Measurements from ENCODE around the gene SH3GL2. TPM values are rescaled to one million over a fixed set of nuclear protein-coding genes. Genes with fewer than 3 reads are reported as not detected.

The SH3GL2 gene
- total RNA-seq, 3 donors from 2014 or later (not counting 1 experiment from before 2014, with no cell fraction given) = not detected

DNA sequence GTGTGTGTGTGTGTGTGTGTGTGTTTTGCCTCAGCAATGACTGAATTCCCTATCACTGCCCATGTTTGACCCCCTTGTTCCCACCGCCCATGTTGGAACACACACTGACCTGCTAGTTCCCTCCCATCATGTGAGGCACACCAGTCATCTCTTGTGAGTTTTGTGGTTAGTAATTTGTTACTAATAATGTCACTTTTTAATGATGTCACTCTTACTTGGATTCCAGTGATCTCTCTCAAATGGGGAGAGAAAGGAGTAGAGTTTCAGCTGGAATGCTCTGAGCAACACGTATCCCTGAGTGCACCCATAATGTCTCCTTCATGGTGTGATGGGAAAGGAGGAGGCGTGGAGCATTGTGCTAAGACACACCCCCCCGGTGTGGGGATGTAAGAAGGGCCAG is 172.6 kb downstream of the SH3GL2 start:
- 88% methylated on average over 3 of the region's 4 CpGs for WGBS (ENCODE audit: insufficient coverage)
- Mint-ChIP-seq H3K4me1 (no peaks in the 10 kb centered on the region), H3K9me3 (peaks cover 11 to 13% of the 10 kb centered on the region in 2 donors), H3K27me3 (ENCODE audit: low read depth in 2 of 2) (no peaks in the 10 kb centered on the region), H3K27ac (no peak overlapping the region), H3K36me3 (no peaks in the 10 kb centered on the region), H3K4me3 (no peak overlapping the region)
- intact Hi-C loops (cut with micrococcal nuclease) = no loop called here
- no peaks in the 10 kb centered on the region for H3K27me3 ChIP-seq (ENCODE audit: control insufficient read depth, insufficient read depth, low read length)
- DNase-seq (no peak), ATAC-seq (no peak)
- H3K4me3 ChIP-seq (ENCODE audit: low read length) = no peak overlapping the region
- TF ChIP-seq, protein P1, sequence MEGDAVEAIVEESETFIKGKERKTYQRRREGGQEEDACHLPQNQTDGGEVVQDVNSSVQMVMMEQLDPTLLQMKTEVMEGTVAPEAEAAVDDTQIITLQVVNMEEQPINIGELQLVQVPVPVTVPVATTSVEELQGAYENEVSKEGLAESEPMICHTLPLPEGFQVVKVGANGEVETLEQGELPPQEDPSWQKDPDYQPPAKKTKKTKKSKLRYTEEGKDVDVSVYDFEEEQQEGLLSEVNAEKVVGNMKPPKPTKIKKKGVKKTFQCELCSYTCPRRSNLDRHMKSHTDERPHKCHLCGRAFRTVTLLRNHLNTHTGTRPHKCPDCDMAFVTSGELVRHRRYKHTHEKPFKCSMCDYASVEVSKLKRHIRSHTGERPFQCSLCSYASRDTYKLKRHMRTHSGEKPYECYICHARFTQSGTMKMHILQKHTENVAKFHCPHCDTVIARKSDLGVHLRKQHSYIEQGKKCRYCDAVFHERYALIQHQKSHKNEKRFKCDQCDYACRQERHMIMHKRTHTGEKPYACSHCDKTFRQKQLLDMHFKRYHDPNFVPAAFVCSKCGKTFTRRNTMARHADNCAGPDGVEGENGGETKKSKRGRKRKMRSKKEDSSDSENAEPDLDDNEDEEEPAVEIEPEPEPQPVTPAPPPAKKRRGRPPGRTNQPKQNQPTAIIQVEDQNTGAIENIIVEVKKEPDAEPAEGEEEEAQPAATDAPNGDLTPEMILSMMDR (IDR thresholded peaks at IDR 0.05) = no peak
- H3K4me1 ChIP-seq (ENCODE audit: control insufficient read depth, insufficient read depth, low read length) = no peaks in the 10 kb centered on the region
- no peak overlapping the region for H3K27ac ChIP-seq (ENCODE audit: low read length)
- H3K36me3 ChIP-seq (ENCODE audit: control insufficient read depth, insufficient read depth, low read length) = no peaks in the 10 kb centered on the region
- no peaks in the 10 kb centered on the region for H3K9me3 ChIP-seq (ENCODE audit: control insufficient read depth, insufficient read depth, low read length)

GRCh38 chr9:17752021-17752420 is 173.2 kb downstream of the SH3GL2 start:
- H3K4me3 ChIP-seq (ENCODE audit: low read length) = no peak overlapping the region
- no peaks in the 10 kb centered on the region for H3K27me3 Mint-ChIP-seq (ENCODE audit: low read depth in 2 of 2)
- H3K9me3 ChIP-seq (ENCODE audit: control insufficient read depth, insufficient read depth, low read length) = no peaks in the 10 kb centered on the region
- 69% methylated on average over 3 of the region's 3 CpGs for WGBS (ENCODE audit: insufficient coverage)
- TF ChIP-seq, protein P1 (IDR thresholded peaks at IDR 0.05) = no peak
- intact Hi-C loops (cut with micrococcal nuclease) = no loop called here
- no peaks in the 10 kb centered on the region for H3K4me1 Mint-ChIP-seq
- peaks cover 9 to 11% of the 10 kb centered on the region in 2 donors for H3K9me3 Mint-ChIP-seq
- no peaks in the 10 kb centered on the region for H3K27me3 ChIP-seq (ENCODE audit: control insufficient read depth, insufficient read depth, low read length)
- H3K36me3 ChIP-seq (ENCODE audit: control insufficient read depth, insufficient read depth, low read length) = no peaks in the 10 kb centered on the region
- H3K27ac Mint-ChIP-seq = no peak overlapping the region
- no peaks in the 10 kb centered on the region for H3K4me1 ChIP-seq (ENCODE audit: control insufficient read depth, insufficient read depth, low read length)
- DNase-seq = no peak
- no peak overlapping the region for H3K4me3 Mint-ChIP-seq
- no peak for ATAC-seq
- no peaks in the 10 kb centered on the region for H3K36me3 Mint-ChIP-seq
- H3K27ac ChIP-seq (ENCODE audit: low read length) = no peak overlapping the region

DNA sequence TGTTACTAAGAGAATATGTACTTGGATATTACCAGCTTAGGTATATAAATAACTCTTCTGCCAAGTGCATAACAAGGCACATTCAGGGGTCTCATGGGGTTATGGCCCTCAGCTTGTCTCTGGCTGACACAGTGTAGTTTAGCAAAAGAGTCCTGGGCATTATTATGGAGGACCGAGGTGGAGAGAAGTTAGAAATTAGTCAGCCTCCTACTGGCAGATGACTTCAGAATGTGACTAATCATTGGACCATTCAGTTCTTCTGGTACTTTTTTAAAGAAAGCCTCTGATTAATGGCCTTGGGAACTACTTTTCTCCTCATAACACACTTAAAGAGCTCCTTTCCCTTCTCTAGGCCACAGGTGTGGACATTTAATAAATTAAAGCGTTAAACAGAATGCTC is 178.9 kb downstream of the SH3GL2 start:
- no peaks in the 10 kb centered on the region for H3K36me3 Mint-ChIP-seq
- no peak overlapping the region for H3K4me3 ChIP-seq (ENCODE audit: low read length)
- no peaks in the 10 kb centered on the region for H3K4me1 Mint-ChIP-seq
- DNase-seq (no peak), ATAC-seq (no peak)
- intact Hi-C loops (cut with micrococcal nuclease) = no loop called here
- H3K27ac Mint-ChIP-seq = no peak overlapping the region
- H3K4me3 Mint-ChIP-seq = no peak overlapping the region
- TF ChIP-seq, protein P1 (IDR thresholded peaks at IDR 0.05) = no peak
- H3K9me3 Mint-ChIP-seq = peaks cover 3 to 9% of the 10 kb centered on the region in 2 donors
- H3K27ac ChIP-seq (ENCODE audit: low read length) = no peak overlapping the region
- no peaks in the 10 kb centered on the region for H3K27me3 ChIP-seq (ENCODE audit: control insufficient read depth, insufficient read depth, low read length)
- H3K4me1 ChIP-seq (ENCODE audit: control insufficient read depth, insufficient read depth, low read length) = no peaks in the 10 kb centered on the region
- H3K27me3 Mint-ChIP-seq (ENCODE audit: low read depth in 2 of 2) = no peaks in the 10 kb centered on the region
- no peaks in the 10 kb centered on the region for H3K36me3 ChIP-seq (ENCODE audit: control insufficient read depth, insufficient read depth, low read length)
- no peaks in the 10 kb centered on the region for H3K9me3 ChIP-seq (ENCODE audit: control insufficient read depth, insufficient read depth, low read length)
- 82% methylated on average over 2 of the region's 2 CpGs for WGBS (ENCODE audit: insufficient coverage)

DNA sequence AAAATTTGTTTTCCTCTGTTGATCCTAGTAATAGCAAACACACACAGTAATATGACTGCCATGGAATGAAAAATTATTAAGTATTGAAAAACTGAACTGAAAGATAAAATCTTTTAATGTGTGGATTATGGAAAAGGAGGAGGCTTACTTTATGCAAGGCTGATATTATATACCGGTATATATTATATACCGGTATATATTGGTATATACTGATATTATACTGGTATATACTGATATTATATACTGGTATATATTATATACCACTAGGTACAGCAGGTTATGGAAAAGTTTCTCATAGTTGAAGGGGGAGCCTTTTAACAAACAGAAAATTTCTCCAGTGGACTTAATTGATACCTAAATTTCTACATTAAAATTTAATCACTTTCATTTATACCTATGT is 181.4 kb downstream of the SH3GL2 start:
- H3K4me3 Mint-ChIP-seq = no peak overlapping the region
- intact Hi-C loops (cut with micrococcal nuclease) = no loop called here
- no peaks in the 10 kb centered on the region for H3K27me3 ChIP-seq (ENCODE audit: control insufficient read depth, insufficient read depth, low read length)
- no peak overlapping the region for H3K27ac Mint-ChIP-seq
- no peak for DNase-seq
- H3K27ac ChIP-seq (ENCODE audit: low read length) = no peak overlapping the region
- no peaks in the 10 kb centered on the region for H3K36me3 ChIP-seq (ENCODE audit: control insufficient read depth, insufficient read depth, low read length)
- no peaks in the 10 kb centered on the region for H3K36me3 Mint-ChIP-seq
- no CpG with 5 or more reads among the region's 2 CpGs for WGBS (ENCODE audit: insufficient coverage)
- no peak for ATAC-seq
- H3K27me3 Mint-ChIP-seq (ENCODE audit: low read depth in 2 of 2) = no peaks in the 10 kb centered on the region
- no peak overlapping the region for H3K4me3 ChIP-seq (ENCODE audit: low read length)
- H3K9me3 Mint-ChIP-seq = peaks cover 0 to 4% of the 10 kb centered on the region in 2 donors
- no peaks in the 10 kb centered on the region for H3K9me3 ChIP-seq (ENCODE audit: control insufficient read depth, insufficient read depth, low read length)
- H3K4me1 ChIP-seq (ENCODE audit: control insufficient read depth, insufficient read depth, low read length) = no peaks in the 10 kb centered on the region
- TF ChIP-seq, protein P1 (IDR thresholded peaks at IDR 0.05) = no peak
- no peaks in the 10 kb centered on the region for H3K4me1 Mint-ChIP-seq

Measured in natural killer cell (primary cell).